HG02571 (cell line): ENCODE results near the gene OR4F6.
"Not testable (repeated sequence)": the region's sequence is repeated elsewhere in the genome, so short reads cannot be mapped to it uniquely, and the experiment has no call there.

Source experiments
- ATAC-seq: cut with Tn5 transposase; IDR thresholded peaks from one replicate; pipeline ENCODE4 v1.9.1; 2021; ENCODE audit warnings: mild to moderate bottlenecking, moderate library complexity; ENCODE audit not compliant: unreplicated experiment

The OR4F6 gene

GRCh38 chr15:101803209-101803608 is at the start of gene OR4F6:
Gene OR4F6, plus strand, starts transcription at chr15:101803509. Its CDS starts 2,211 bp downstream, at chr15:101805720.
- no peak for ATAC-seq

GRCh38 chr15:101764669-101765339 is 38.5 kb upstream of the OR4F6 start:
- ATAC-seq: not testable (repeated sequence)

- not testable (repeated sequence) for ATAC-seq
Observed at GRCh38 chr15:101765340-101765671, 38.0 kb upstream of the OR4F6 start.

- no peak for ATAC-seq
Observed at GRCh38 chr15:101765772-101766456, 37.4 kb upstream of the OR4F6 start.

- not testable (repeated sequence) for ATAC-seq
Observed at GRCh38 chr15:101767083-101767640, 36.1 kb upstream of the OR4F6 start.

- ATAC-seq: no peak
Observed at GRCh38 chr15:101772921-101773320, 30.4 kb upstream of the OR4F6 start.

- ATAC-seq: no peak
Observed at GRCh38 chr15:101773496-101774100, 29.7 kb upstream of the OR4F6 start.

GRCh38 chr15:101775136-101775535 is 28.2 kb upstream of the OR4F6 start:
- ATAC-seq: no peak

- ATAC-seq: not testable (repeated sequence)
Observed at GRCh38 chr15:101778576-101778975, 24.7 kb upstream of the OR4F6 start.

- not testable (repeated sequence) for ATAC-seq
Observed at GRCh38 chr15:101780225-101780624, 23.1 kb upstream of the OR4F6 start.

- no peak for ATAC-seq
Observed at GRCh38 chr15:101781928-101782327, 21.4 kb upstream of the OR4F6 start.

GRCh38 chr15:101784644-101785043 is 18.7 kb upstream of the OR4F6 start:
- no peak for ATAC-seq

GRCh38 chr15:101786422-101786821 is 16.9 kb upstream of the OR4F6 start:
- ATAC-seq: not testable (repeated sequence)

GRCh38 chr15:101788001-101788400 is 15.3 kb upstream of the OR4F6 start:
- not testable (repeated sequence) for ATAC-seq

GRCh38 chr15:101788503-101789269 is 14.6 kb upstream of the OR4F6 start:
- not testable (repeated sequence) for ATAC-seq

GRCh38 chr15:101790748-101791147 is 12.6 kb upstream of the OR4F6 start:
- ATAC-seq: not testable (repeated sequence)

GRCh38 chr15:101793981-101794380 is 9.3 kb upstream of the OR4F6 start:
- not testable (repeated sequence) for ATAC-seq

- no peak for ATAC-seq
Observed at GRCh38 chr15:101795455-101795854, 7.9 kb upstream of the OR4F6 start.

GRCh38 chr15:101799665-101800064 is 3.6 kb upstream of the OR4F6 start:
- ATAC-seq: no peak

GRCh38 chr15:101801048-101801447 is 2.3 kb upstream of the OR4F6 start:
- no peak for ATAC-seq

GRCh38 chr15:101803676-101804075 is 367 bp downstream of the OR4F6 start:
- ATAC-seq: no peak
